Measurements from ENCODE around the gene CYP17A1.

Gene CYP17A1

DNA sequence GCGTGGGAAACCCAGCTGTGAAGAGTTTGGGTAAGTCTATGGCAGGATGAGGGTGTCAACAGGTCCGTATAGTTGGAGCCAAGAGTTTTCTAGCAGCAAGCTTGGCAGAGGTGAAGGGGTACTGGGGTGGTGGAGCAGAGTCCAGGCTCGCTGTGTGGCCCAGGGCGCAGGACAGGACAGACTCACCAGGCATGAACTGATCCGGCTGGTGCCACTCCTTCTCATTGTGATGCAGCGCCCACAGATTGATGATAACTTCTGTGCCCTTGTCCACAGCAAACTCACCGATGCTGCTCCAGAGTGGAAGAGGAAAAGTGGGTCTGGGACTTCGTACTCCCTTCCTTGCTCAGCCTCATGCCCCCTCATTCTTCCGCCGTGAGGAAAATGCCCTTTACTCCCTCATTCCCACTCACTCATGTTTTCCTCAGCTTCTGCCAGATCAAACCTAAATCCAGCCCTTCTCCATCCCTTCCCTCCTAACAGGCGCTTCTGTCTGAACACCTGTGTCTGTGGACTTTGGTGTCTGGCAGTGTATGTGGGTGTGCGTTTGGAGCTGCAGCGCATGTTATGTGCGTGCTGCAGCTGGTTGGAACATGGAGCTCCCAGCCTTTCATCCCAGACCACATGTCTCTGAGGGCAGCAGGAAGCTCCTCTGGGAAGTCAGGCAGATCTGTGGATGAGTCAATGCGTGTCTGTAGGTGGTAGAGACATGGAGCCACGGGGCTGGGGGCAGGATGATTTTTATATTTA lies 5.7 kb downstream of the CYP17A1 start:
- H2BK5ac ChIP-seq (ENCODE audit: low read depth, low read length, poor library complexity, severe bottlenecking): no peak overlapping the region
- H2AFZ ChIP-seq (ENCODE audit: low read depth, low read length): no peak overlapping the region
- no peak overlapping the region for H4K8ac ChIP-seq (ENCODE audit: low read length)
- H3K14ac ChIP-seq (ENCODE audit: low read length in 2 of 2): no peak overlapping the region
- no peak overlapping the region for H2BK12ac ChIP-seq (ENCODE audit: low read length in 2 of 2)
- H3K27ac ChIP-seq (ENCODE audit: low read length, poor library complexity, severe bottlenecking): no peak overlapping the region
- H3K4me2 ChIP-seq (ENCODE audit: low read length, poor library complexity, severe bottlenecking): no peak overlapping the region
- H2BK120ac ChIP-seq (ENCODE audit: low read depth, low read length): no peak overlapping the region
- H4K91ac ChIP-seq (ENCODE audit: low read length): no peak overlapping the region
- H2BK15ac ChIP-seq (ENCODE audit: low read depth, poor library complexity, severe bottlenecking): no peak overlapping the region
- no peak overlapping the region for H3K4me3 ChIP-seq (ENCODE audit: insufficient read depth in 1 of 2, low read depth in 1 of 2, low read length in 2 of 2)
- H2AK5ac ChIP-seq (ENCODE audit: low read length, severe bottlenecking): no peak overlapping the region
- no peak overlapping the region for H3K18ac ChIP-seq (ENCODE audit: low read depth in 1 of 2, low read length in 2 of 2)
- no peaks in the 10 kb centered on the region for H3K79me1 ChIP-seq (replicated peaks; ENCODE audit: low read length, poor library complexity, severe bottlenecking)
- no peak overlapping the region for H3K23ac ChIP-seq (ENCODE audit: low read length in 2 of 2)
- no peaks in the 10 kb centered on the region for H3K4me1 ChIP-seq (ENCODE audit: control insufficient read depth, insufficient read depth, low read depth, low read length)
- no peak overlapping the region for H3K4ac ChIP-seq (ENCODE audit: low read depth in 1 of 2, low read length in 2 of 2)
- no peaks in the 10 kb centered on the region for H3K9me3 ChIP-seq (ENCODE audit: control insufficient read depth, low read length)
- no peaks in the 10 kb centered on the region for H3K36me3 ChIP-seq (ENCODE audit: control insufficient read depth in 1 of 2, insufficient read depth in 2 of 2, low read depth in 1 of 2, low read length in 2 of 2)
- 87% methylated on average over 12 of the region's 16 CpGs for WGBS
- no peak for DNase-seq
- H3K9ac ChIP-seq (ENCODE audit: low read length): no peak overlapping the region
- H3K27me3 ChIP-seq (ENCODE audit: control insufficient read depth in 1 of 2, insufficient read depth in 1 of 2, low read length in 2 of 2): peaks cover 3 to 11% of the 10 kb centered on the region in 2 experiments

DNA sequence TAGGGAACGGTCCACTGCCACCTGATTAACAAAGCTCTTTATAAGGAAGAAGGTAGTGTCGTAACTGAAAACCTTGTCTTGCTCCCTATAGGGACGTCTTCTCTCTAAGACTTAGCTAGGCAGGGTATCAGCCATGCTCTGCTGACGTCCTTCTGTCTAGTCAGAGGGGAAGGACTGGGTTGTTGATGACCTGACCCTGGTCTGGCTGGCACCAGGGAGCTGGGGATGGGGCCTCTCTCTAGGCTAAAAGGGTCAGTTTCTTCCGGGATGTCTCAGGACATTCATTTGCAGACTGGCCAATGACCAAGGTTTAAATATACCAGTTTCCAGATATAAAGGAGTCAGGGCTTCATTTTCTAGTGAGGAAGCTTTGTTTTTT lies 9.6 kb downstream of the CYP17A1 start:
- DNase-seq: no peak
- Histone ChIP-seq H2AK5ac (ENCODE audit: low read length, severe bottlenecking) (no peak overlapping the region), H3K18ac (ENCODE audit: low read depth in 1 of 2, low read length in 2 of 2) (no peak overlapping the region), H4K91ac (ENCODE audit: low read length) (no peak overlapping the region), H2BK12ac (ENCODE audit: low read length in 2 of 2) (no peak overlapping the region), H3K4me1 (ENCODE audit: control insufficient read depth, insufficient read depth, low read depth, low read length) (no peaks in the 10 kb centered on the region), H3K36me3 (ENCODE audit: control insufficient read depth in 1 of 2, insufficient read depth in 2 of 2, low read depth in 1 of 2, low read length in 2 of 2) (no peaks in the 10 kb centered on the region), H3K9me3 (ENCODE audit: control insufficient read depth, low read length) (no peaks in the 10 kb centered on the region), H2BK15ac (ENCODE audit: low read depth, poor library complexity, severe bottlenecking) (no peak overlapping the region), H4K8ac (ENCODE audit: low read length) (no peak overlapping the region), H2BK120ac (ENCODE audit: low read depth, low read length) (no peak overlapping the region), H2BK5ac (ENCODE audit: low read depth, low read length, poor library complexity, severe bottlenecking) (no peak overlapping the region), H3K23ac (ENCODE audit: low read length in 2 of 2) (no peak overlapping the region), H3K14ac (ENCODE audit: low read length in 2 of 2) (no peak overlapping the region), H3K27me3 (ENCODE audit: control insufficient read depth in 1 of 2, insufficient read depth in 1 of 2, low read length in 2 of 2) (peaks cover 0 to 8% of the 10 kb centered on the region in 2 experiments), H3K79me1 (replicated peaks; ENCODE audit: low read length, poor library complexity, severe bottlenecking) (no peaks in the 10 kb centered on the region), H2AFZ (ENCODE audit: low read depth, low read length) (no peak overlapping the region), H3K27ac (ENCODE audit: low read length, poor library complexity, severe bottlenecking) (no peak overlapping the region), H3K4me2 (ENCODE audit: low read length, poor library complexity, severe bottlenecking) (no peak overlapping the region), H3K4ac (ENCODE audit: low read depth in 1 of 2, low read length in 2 of 2) (no peak overlapping the region), H3K4me3 (ENCODE audit: insufficient read depth in 1 of 2, low read depth in 1 of 2, low read length in 2 of 2) (no peak overlapping the region), H3K9ac (ENCODE audit: low read length) (no peak overlapping the region)
- 74% methylated on average over 5 of the region's 5 CpGs for WGBS

DNA sequence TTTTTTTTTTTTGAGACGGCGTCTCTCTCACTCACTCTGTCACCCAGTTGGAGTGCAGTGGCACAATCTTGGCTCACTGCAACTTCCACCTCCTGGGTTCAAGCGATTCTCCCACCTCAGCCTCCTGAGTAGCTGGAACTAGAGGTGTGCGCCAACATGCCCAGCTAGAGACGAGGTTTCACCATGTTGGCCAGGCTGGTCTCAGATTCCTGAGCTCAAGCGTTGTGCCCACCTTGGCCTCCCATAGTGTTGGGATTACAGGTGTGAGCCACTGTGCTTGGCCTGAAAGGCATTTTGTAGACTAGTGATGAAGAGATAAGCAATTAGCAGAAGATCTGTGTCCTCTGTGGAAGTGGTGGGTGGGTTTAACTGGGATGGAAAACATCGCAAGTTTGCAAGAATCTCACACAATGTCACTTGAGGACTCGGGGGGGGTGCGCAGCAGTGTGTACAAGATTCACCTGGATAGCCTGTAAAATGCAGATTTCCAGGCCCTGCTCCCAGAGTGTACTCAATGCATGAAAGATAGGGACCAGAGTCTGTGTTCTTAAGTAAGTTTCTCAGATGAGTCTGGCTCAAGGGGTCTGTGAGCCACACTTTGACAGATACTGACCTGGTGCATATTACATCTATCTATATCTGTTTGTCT lies 10.9 kb downstream of the CYP17A1 start:
- H2AK5ac ChIP-seq (ENCODE audit: low read length, severe bottlenecking): no peak overlapping the region
- H2AFZ ChIP-seq (ENCODE audit: low read depth, low read length): no peak overlapping the region
- H2BK120ac ChIP-seq (ENCODE audit: low read depth, low read length): no peak overlapping the region
- H4K8ac ChIP-seq (ENCODE audit: low read length): no peak overlapping the region
- no peaks in the 10 kb centered on the region for H3K9me3 ChIP-seq (ENCODE audit: control insufficient read depth, low read length)
- H3K23ac ChIP-seq (ENCODE audit: low read length in 2 of 2): no peak overlapping the region
- H3K79me1 ChIP-seq (replicated peaks; ENCODE audit: low read length, poor library complexity, severe bottlenecking): no peaks in the 10 kb centered on the region
- H3K4me1 ChIP-seq (ENCODE audit: control insufficient read depth, insufficient read depth, low read depth, low read length): no peaks in the 10 kb centered on the region
- H3K27ac ChIP-seq (ENCODE audit: low read length, poor library complexity, severe bottlenecking): no peak overlapping the region
- no peak overlapping the region for H2BK15ac ChIP-seq (ENCODE audit: low read depth, poor library complexity, severe bottlenecking)
- no peak overlapping the region for H3K4me2 ChIP-seq (ENCODE audit: low read length, poor library complexity, severe bottlenecking)
- no peak overlapping the region for H3K4ac ChIP-seq (ENCODE audit: low read depth in 1 of 2, low read length in 2 of 2)
- H2BK5ac ChIP-seq (ENCODE audit: low read depth, low read length, poor library complexity, severe bottlenecking): no peak overlapping the region
- no peak overlapping the region for H2BK12ac ChIP-seq (ENCODE audit: low read length in 2 of 2)
- no peak for DNase-seq
- H3K4me3 ChIP-seq (ENCODE audit: insufficient read depth in 1 of 2, low read depth in 1 of 2, low read length in 2 of 2): no peak overlapping the region
- no peak overlapping the region for H3K9ac ChIP-seq (ENCODE audit: low read length)
- 92% methylated on average over 9 of the region's 9 CpGs for WGBS
- no peaks in the 10 kb centered on the region for H3K36me3 ChIP-seq (ENCODE audit: control insufficient read depth in 1 of 2, insufficient read depth in 2 of 2, low read depth in 1 of 2, low read length in 2 of 2)
- H3K14ac ChIP-seq (ENCODE audit: low read length in 2 of 2): no peak overlapping the region
- H3K18ac ChIP-seq (ENCODE audit: low read depth in 1 of 2, low read length in 2 of 2): no peak overlapping the region
- peaks cover 0 to 8% of the 10 kb centered on the region in 2 experiments for H3K27me3 ChIP-seq (ENCODE audit: control insufficient read depth in 1 of 2, insufficient read depth in 1 of 2, low read length in 2 of 2)
- H4K91ac ChIP-seq (ENCODE audit: low read length): no peak overlapping the region

DNA sequence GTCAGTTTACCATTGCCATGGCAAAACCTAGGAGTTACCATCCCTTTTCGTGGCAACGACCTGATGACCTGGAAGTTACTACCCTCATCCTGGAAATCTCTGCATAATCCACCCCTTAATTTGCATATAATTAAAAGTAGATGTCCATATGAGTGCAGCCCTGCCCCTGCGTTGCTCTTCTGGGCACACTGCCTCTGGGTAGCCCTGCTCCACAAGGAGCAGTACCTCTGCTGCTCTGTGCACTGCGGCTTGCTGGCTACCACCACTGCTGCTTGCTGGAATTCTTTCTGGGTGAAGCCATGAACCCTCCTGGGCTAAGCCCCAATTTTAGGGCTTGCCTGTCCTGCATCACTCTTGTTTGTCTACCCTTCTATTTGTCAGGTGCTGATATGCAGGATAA lies 12.5 kb downstream of the CYP17A1 start:
- Histone ChIP-seq H3K23ac (ENCODE audit: low read length in 2 of 2) (no peak overlapping the region), H2BK15ac (ENCODE audit: low read depth, poor library complexity, severe bottlenecking) (no peak overlapping the region), H4K8ac (ENCODE audit: low read length) (no peak overlapping the region), H3K36me3 (ENCODE audit: control insufficient read depth in 1 of 2, insufficient read depth in 2 of 2, low read depth in 1 of 2, low read length in 2 of 2) (no peaks in the 10 kb centered on the region), H3K9me3 (ENCODE audit: control insufficient read depth, low read length) (no peaks in the 10 kb centered on the region), H4K91ac (ENCODE audit: low read length) (no peak overlapping the region), H3K14ac (ENCODE audit: low read length in 2 of 2) (no peak overlapping the region), H3K4me3 (ENCODE audit: insufficient read depth in 1 of 2, low read depth in 1 of 2, low read length in 2 of 2) (no peak overlapping the region), H2AK5ac (ENCODE audit: low read length, severe bottlenecking) (no peak overlapping the region), H3K4ac (ENCODE audit: low read depth in 1 of 2, low read length in 2 of 2) (no peak overlapping the region), H3K9ac (ENCODE audit: low read length) (no peak overlapping the region), H3K4me2 (ENCODE audit: low read length, poor library complexity, severe bottlenecking) (no peak overlapping the region), H2BK120ac (ENCODE audit: low read depth, low read length) (no peak overlapping the region), H3K18ac (ENCODE audit: low read depth in 1 of 2, low read length in 2 of 2) (no peak overlapping the region), H2AFZ (ENCODE audit: low read depth, low read length) (no peak overlapping the region), H3K4me1 (ENCODE audit: control insufficient read depth, insufficient read depth, low read depth, low read length) (no peaks in the 10 kb centered on the region), H3K79me1 (replicated peaks; ENCODE audit: low read length, poor library complexity, severe bottlenecking) (no peaks in the 10 kb centered on the region), H2BK5ac (ENCODE audit: low read depth, low read length, poor library complexity, severe bottlenecking) (no peak overlapping the region), H3K27ac (ENCODE audit: low read length, poor library complexity, severe bottlenecking) (no peak overlapping the region), H2BK12ac (ENCODE audit: low read length in 2 of 2) (no peak overlapping the region), H3K27me3 (ENCODE audit: control insufficient read depth in 1 of 2, insufficient read depth in 1 of 2, low read length in 2 of 2) (peaks cover 0 to 5% of the 10 kb centered on the region in 2 experiments)
- WGBS: 92% methylated on average over 4 of the region's 4 CpGs
- DNase-seq: no peak
